GM10266 (cell line): ENCODE measurements around the gene RALGPS1.

ENCODE experiments used
- DNase-seq: peaks from one replicate; pipeline ENCODE4 v3.0.0; 2012; ENCODE audit errors: extremely low spot score
- CTCF ChIP-seq: IDR thresholded peaks from 2 replicates; pipeline ENCODE4 v1.5.1; 2012; ENCODE audit warnings: mild to moderate bottlenecking, low read depth; ENCODE audit not compliant: control insufficient read depth, insufficient read depth; ENCODE audit errors: missing control alignments

The RALGPS1 gene

GRCh38 chr9:127177665-127178265 is 263.2 kb downstream of the RALGPS1 start:
- TF ChIP-seq CTCF = no peak
- no peak for DNase-seq

GRCh38 chr9:127178686-127179632 is 264.4 kb downstream of the RALGPS1 start:
- no peak for DNase-seq
- TF ChIP-seq CTCF = no peak

GRCh38 chr9:127179633-127180441 is 265.3 kb downstream of the RALGPS1 start:
- DNase-seq = no peak
- no peak for TF ChIP-seq CTCF

- TF ChIP-seq CTCF = no peak
- no peak for DNase-seq
Observed at GRCh38 chr9:127180457-127181314, 266.1 kb downstream of the RALGPS1 start.

- no peak for TF ChIP-seq CTCF
- no peak for DNase-seq
Observed at GRCh38 chr9:127181315-127181580, 266.7 kb downstream of the RALGPS1 start.

GRCh38 chr9:127181595-127182190 is 267.1 kb downstream of the RALGPS1 start:
- no peak for DNase-seq
- TF ChIP-seq CTCF = no peak
